ENCODE data around the gene BPIFA2. TPM values are rescaled to one million over a fixed set of nuclear protein-coding genes. Genes with fewer than 3 reads are reported as not detected.

Gene BPIFA2
- total RNA-seq, 3 donors from 2014 or later (not counting 1 experiment from before 2014, with no cell fraction given) = not detected

DNA sequence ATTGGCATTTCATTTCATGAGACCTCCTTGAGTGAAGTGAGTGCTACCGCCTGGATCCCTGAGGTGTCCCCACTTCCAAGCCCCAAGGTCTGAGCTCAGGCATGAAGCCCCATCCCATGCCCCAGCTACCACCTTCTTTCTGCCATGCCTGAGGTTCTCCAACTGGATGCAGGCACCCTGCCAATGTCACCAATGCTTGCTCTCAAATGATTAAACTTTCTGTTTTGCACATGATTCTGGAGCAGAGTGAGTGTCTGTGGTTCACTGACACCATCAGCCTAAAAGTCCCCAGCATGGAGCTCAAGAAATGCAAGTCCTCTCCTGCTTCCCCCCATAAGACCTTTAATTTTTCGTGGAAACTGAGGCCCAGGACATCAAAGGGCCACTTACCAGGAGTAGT is 43.7 kb upstream of the BPIFA2 start:
- WGBS (ENCODE audit: insufficient coverage) = 65% methylated on average over 2 of the region's 2 CpGs
- Histone ChIP-seq H3K4me3 (ENCODE audit: low read length) (no peak overlapping the region), H3K27me3 (ENCODE audit: control insufficient read depth, insufficient read depth, low read length) (no peaks in the 10 kb centered on the region), H3K27ac (ENCODE audit: low read length) (no peak overlapping the region), H3K36me3 (ENCODE audit: control insufficient read depth, insufficient read depth, low read length) (no peaks in the 10 kb centered on the region), H3K9me3 (ENCODE audit: control insufficient read depth, insufficient read depth, low read length) (no peaks in the 10 kb centered on the region), H3K4me1 (ENCODE audit: control insufficient read depth, insufficient read depth, low read length) (no peaks in the 10 kb centered on the region)
- Mint-ChIP-seq H3K9me3 (no peaks in the 10 kb centered on the region), H3K36me3 (no peaks in the 10 kb centered on the region), H3K27ac (no peak overlapping the region), H3K27me3 (ENCODE audit: low read depth in 2 of 2) (peaks cover 14 to 31% of the 10 kb centered on the region in 2 donors), H3K4me3 (no peak overlapping the region), H3K4me1 (peaks cover 0 to 4% of the 10 kb centered on the region in 2 donors)
- TF ChIP-seq, protein P1, sequence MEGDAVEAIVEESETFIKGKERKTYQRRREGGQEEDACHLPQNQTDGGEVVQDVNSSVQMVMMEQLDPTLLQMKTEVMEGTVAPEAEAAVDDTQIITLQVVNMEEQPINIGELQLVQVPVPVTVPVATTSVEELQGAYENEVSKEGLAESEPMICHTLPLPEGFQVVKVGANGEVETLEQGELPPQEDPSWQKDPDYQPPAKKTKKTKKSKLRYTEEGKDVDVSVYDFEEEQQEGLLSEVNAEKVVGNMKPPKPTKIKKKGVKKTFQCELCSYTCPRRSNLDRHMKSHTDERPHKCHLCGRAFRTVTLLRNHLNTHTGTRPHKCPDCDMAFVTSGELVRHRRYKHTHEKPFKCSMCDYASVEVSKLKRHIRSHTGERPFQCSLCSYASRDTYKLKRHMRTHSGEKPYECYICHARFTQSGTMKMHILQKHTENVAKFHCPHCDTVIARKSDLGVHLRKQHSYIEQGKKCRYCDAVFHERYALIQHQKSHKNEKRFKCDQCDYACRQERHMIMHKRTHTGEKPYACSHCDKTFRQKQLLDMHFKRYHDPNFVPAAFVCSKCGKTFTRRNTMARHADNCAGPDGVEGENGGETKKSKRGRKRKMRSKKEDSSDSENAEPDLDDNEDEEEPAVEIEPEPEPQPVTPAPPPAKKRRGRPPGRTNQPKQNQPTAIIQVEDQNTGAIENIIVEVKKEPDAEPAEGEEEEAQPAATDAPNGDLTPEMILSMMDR (IDR thresholded peaks at IDR 0.05) = no peak
- intact Hi-C loops (cut with micrococcal nuclease) = no loop called here
- DNase-seq (no peak), ATAC-seq (no peak)

DNA sequence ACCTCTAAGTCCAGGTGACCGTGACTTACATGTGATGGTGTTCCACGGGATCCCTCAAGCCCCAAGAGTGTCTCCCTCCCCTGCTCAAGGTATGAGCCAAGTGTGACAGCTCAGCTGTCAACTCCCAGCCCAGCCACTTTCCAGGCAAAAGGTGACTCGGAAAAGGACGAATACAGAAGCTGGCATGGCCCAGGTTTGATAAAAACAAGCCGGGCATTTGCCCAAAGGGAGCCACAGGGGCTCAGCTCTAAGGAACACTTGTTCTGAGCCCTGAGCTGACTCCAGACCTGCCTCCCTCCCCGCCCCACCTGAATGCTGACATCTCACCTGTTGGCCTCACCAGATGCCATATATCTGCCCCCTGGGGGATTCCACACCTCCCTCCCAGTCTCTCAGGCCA is 43.0 kb upstream of the BPIFA2 start:
- no peak for ATAC-seq
- H3K4me1 Mint-ChIP-seq = peaks cover 0 to 4% of the 10 kb centered on the region in 2 donors
- Histone ChIP-seq H3K36me3 (ENCODE audit: control insufficient read depth, insufficient read depth, low read length) (no peaks in the 10 kb centered on the region), H3K27me3 (ENCODE audit: control insufficient read depth, insufficient read depth, low read length) (no peaks in the 10 kb centered on the region), H3K27ac (ENCODE audit: low read length) (no peak overlapping the region), H3K4me3 (ENCODE audit: low read length) (no peak overlapping the region), H3K9me3 (ENCODE audit: control insufficient read depth, insufficient read depth, low read length) (no peaks in the 10 kb centered on the region), H3K4me1 (ENCODE audit: control insufficient read depth, insufficient read depth, low read length) (no peaks in the 10 kb centered on the region)
- 78% methylated on average over 6 of the region's 6 CpGs for WGBS (ENCODE audit: insufficient coverage)
- H3K4me3 Mint-ChIP-seq = no peak overlapping the region
- H3K9me3 Mint-ChIP-seq = no peaks in the 10 kb centered on the region
- TF ChIP-seq, protein P1 (IDR thresholded peaks at IDR 0.05) = no peak
- no peak overlapping the region for H3K27ac Mint-ChIP-seq
- peaks cover 17 to 31% of the 10 kb centered on the region in 2 donors for H3K27me3 Mint-ChIP-seq (ENCODE audit: low read depth in 2 of 2)
- intact Hi-C loops (cut with micrococcal nuclease) = no loop called here
- no peaks in the 10 kb centered on the region for H3K36me3 Mint-ChIP-seq
- DNase-seq = no peak

DNA sequence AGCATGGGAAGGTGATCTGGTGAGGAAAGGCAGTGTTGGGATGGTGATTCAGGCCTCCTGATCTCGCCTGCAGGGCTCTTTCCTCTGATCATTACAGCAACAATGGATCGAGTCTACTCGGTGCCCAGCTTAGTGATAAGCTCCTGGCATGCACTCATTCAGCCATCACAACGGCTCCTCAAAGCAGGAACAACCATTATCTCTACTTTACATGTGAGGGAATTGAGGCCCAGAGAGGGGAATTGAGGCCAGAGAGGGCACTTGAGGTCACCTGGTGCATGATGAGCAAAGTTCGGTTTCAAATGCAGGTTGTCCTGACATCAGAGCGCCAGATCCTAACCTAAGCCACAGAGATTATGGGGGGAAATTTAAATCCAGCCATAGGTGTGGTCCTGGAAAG is 42.0 kb upstream of the BPIFA2 start:
- H3K4me1 Mint-ChIP-seq = no peaks in the 10 kb centered on the region
- no peak overlapping the region for H3K27ac Mint-ChIP-seq
- TF ChIP-seq, protein P1 (IDR thresholded peaks at IDR 0.05) = no peak

DNA sequence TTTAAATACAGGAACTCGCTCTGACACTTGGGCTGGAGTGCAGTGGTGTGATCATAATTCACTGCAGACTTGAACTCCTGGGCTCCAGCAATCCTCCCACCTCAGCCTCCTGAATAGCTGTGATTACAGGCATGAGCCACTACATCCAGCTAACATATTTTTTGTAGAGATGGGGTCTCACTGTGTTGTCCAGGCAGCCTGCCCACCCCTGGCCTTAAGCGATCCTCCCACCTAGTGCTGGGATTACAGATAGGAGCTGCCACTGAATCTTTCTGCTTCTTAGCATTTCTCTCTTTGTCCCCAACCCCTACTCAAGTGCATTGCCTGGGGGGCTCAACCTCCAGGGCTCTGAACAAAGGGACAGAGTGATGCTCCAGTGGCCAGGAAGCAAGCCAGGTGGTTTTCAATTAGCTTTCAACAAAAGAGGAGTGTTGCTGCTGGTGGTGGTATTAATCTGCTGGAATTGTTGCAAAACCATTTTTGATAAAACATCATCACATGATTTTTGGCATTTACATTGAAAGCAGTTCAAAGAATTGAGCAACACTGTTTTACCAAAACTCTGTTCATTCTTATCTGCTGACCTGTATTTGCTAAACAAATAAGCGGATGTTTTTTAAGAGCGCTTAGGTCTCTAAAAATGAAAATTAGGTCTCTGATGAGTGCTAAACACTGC is 40.4 kb upstream of the BPIFA2 start:
- Histone ChIP-seq H3K36me3 (ENCODE audit: control insufficient read depth, insufficient read depth, low read length) (no peaks in the 10 kb centered on the region), H3K4me1 (ENCODE audit: control insufficient read depth, insufficient read depth, low read length) (no peaks in the 10 kb centered on the region), H3K4me3 (ENCODE audit: low read length) (no peak overlapping the region), H3K27me3 (ENCODE audit: control insufficient read depth, insufficient read depth, low read length) (no peaks in the 10 kb centered on the region), H3K27ac (ENCODE audit: low read length) (no peak overlapping the region), H3K9me3 (ENCODE audit: control insufficient read depth, insufficient read depth, low read length) (no peaks in the 10 kb centered on the region)
- ATAC-seq (no peak), DNase-seq (no peak)
- 91% methylated on average over 4 of the region's 4 CpGs for WGBS (ENCODE audit: insufficient coverage)
- no peaks in the 10 kb centered on the region for H3K36me3 Mint-ChIP-seq
- intact Hi-C loops (cut with micrococcal nuclease) = no loop called here
- peaks cover 11 to 24% of the 10 kb centered on the region in 2 donors for H3K27me3 Mint-ChIP-seq (ENCODE audit: low read depth in 2 of 2)
- no peaks in the 10 kb centered on the region for H3K9me3 Mint-ChIP-seq
- TF ChIP-seq, protein P1 (IDR thresholded peaks at IDR 0.05) = no peak
- no peak overlapping the region for H3K27ac Mint-ChIP-seq
- H3K4me1 Mint-ChIP-seq = no peaks in the 10 kb centered on the region
- no peak overlapping the region for H3K4me3 Mint-ChIP-seq

More for the DNA sequence above, 42.0 kb upstream of the BPIFA2 start:
- DNase-seq = no peak
- Histone ChIP-seq H3K4me3 (ENCODE audit: low read length) (no peak overlapping the region), H3K9me3 (ENCODE audit: control insufficient read depth, insufficient read depth, low read length) (no peaks in the 10 kb centered on the region), H3K4me1 (ENCODE audit: control insufficient read depth, insufficient read depth, low read length) (no peaks in the 10 kb centered on the region), H3K36me3 (ENCODE audit: control insufficient read depth, insufficient read depth, low read length) (no peaks in the 10 kb centered on the region), H3K27me3 (ENCODE audit: control insufficient read depth, insufficient read depth, low read length) (no peaks in the 10 kb centered on the region), H3K27ac (ENCODE audit: low read length) (no peak overlapping the region)
- peaks cover 17 to 31% of the 10 kb centered on the region in 2 donors for H3K27me3 Mint-ChIP-seq (ENCODE audit: low read depth in 2 of 2)
- no peaks in the 10 kb centered on the region for H3K36me3 Mint-ChIP-seq
- 69% methylated on average over 5 of the region's 6 CpGs for WGBS (ENCODE audit: insufficient coverage)
- H3K4me3 Mint-ChIP-seq = no peak overlapping the region
- no peaks in the 10 kb centered on the region for H3K9me3 Mint-ChIP-seq
- ATAC-seq = no peak
- intact Hi-C loops (cut with micrococcal nuclease) = no loop called here
